MM.1S (cell line): ENCODE measurements around the gene AASDHPPT.

Experiments
- DNase-seq: peaks from one replicate; pipeline ENCODE4 v3.0.0-alpha.2; 2015
- H2AFZ ChIP-seq: fragments of 300-600 bp; sonication (generic); 2 replicates; pipeline ENCODE4 v1.6.0; 2016; ENCODE audit warnings: antibody characterized with exemption, low read length
- H3F3A ChIP-seq: fragments of 300-600 bp; sonication (generic); 2 replicates; pipeline ENCODE4 v1.6.1; 2016; ENCODE audit warnings: mild to moderate bottlenecking, antibody characterized with exemption, low read length, moderate library complexity, mixed read lengths; ENCODE audit not compliant: insufficient read depth
- H3K27ac ChIP-seq: fragments of 300-600 bp; sonication (generic); 2 replicates; pipeline ENCODE4 v1.5.1; 2016; ENCODE audit warnings: mild to moderate bottlenecking, low read length
- H3K27me3 ChIP-seq: fragments of 300-600 bp; sonication (generic); replicated peaks from 2 replicates; pipeline ENCODE4 v1.6.0; 2016; ENCODE audit warnings: low read length; ENCODE audit not compliant: insufficient read depth
- H3K36me3 ChIP-seq: fragments of 300-600 bp; sonication (generic); replicated peaks from 2 replicates; pipeline ENCODE4 v1.6.1; 2016; ENCODE audit warnings: mild to moderate bottlenecking, low read length, mixed read lengths; ENCODE audit not compliant: insufficient read depth
- H3K4me1 ChIP-seq: fragments of 300-600 bp; sonication (generic); 2 replicates; pipeline ENCODE4 v1.6.1; 2016; ENCODE audit warnings: low read length, mixed read lengths
- H3K4me2 ChIP-seq: fragments of 300-600 bp; sonication (generic); 2 replicates; pipeline ENCODE4 v1.6.0; 2016; ENCODE audit warnings: low read depth, low read length
- H3K4me3 ChIP-seq: fragments of 300-600 bp; sonication (generic); 2 replicates; pipeline ENCODE4 v1.5.1; 2016; ENCODE audit warnings: low read length, mixed read lengths
- H3K79me2 ChIP-seq: fragments of 300-600 bp; sonication (generic); 2 replicates; pipeline ENCODE4 v1.6.1; 2016; ENCODE audit warnings: mixed run types, low read length, mixed read lengths
- H3K9ac ChIP-seq: fragments of 300-600 bp; sonication (generic); 2 replicates; pipeline ENCODE4 v1.6.1; 2016; ENCODE audit warnings: low read length, mixed read lengths
- H3K9me2 ChIP-seq: fragments of 300-600 bp; sonication (generic); replicated peaks from 2 replicates; pipeline ENCODE4 v1.6.1; 2016; ENCODE audit warnings: mild to moderate bottlenecking, low read length, mixed read lengths; ENCODE audit not compliant: insufficient read depth
- H3K9me3 ChIP-seq: fragments of 300-600 bp; sonication (generic); replicated peaks from 2 replicates; pipeline ENCODE4 v1.6.1; 2016; ENCODE audit warnings: mild to moderate bottlenecking, low read length, mixed read lengths; ENCODE audit not compliant: insufficient read depth
- H4K20me1 ChIP-seq: fragments of 300-600 bp; sonication (generic); 2 replicates; pipeline ENCODE4 v1.6.1; 2016; ENCODE audit warnings: mild to moderate bottlenecking, low read length, moderate library complexity, mixed read lengths; ENCODE audit not compliant: insufficient read depth
- CTCF ChIP-seq: fragments of 300-600 bp; sonication (generic); IDR thresholded peaks from 2 replicates; pipeline ENCODE4 v1.5.1; 2016; ENCODE audit warnings: antibody characterized with exemption, low read length, mixed read lengths
- EZH2 ChIP-seq: fragments of 300-600 bp; sonication (generic); optimal IDR thresholded peaks from 2 replicates; pipeline ENCODE3; 2017; ENCODE audit warnings: low read depth, mild to moderate bottlenecking, antibody characterized with exemption, low read length, mixed read lengths
- EZH2phosphoT487 ChIP-seq: fragments of 300-600 bp; sonication (generic); IDR thresholded peaks from 2 replicates; pipeline ENCODE4 v1.6.1; 2018; ENCODE audit warnings: antibody characterized with exemption, low read length

AASDHPPT gene

DNA sequence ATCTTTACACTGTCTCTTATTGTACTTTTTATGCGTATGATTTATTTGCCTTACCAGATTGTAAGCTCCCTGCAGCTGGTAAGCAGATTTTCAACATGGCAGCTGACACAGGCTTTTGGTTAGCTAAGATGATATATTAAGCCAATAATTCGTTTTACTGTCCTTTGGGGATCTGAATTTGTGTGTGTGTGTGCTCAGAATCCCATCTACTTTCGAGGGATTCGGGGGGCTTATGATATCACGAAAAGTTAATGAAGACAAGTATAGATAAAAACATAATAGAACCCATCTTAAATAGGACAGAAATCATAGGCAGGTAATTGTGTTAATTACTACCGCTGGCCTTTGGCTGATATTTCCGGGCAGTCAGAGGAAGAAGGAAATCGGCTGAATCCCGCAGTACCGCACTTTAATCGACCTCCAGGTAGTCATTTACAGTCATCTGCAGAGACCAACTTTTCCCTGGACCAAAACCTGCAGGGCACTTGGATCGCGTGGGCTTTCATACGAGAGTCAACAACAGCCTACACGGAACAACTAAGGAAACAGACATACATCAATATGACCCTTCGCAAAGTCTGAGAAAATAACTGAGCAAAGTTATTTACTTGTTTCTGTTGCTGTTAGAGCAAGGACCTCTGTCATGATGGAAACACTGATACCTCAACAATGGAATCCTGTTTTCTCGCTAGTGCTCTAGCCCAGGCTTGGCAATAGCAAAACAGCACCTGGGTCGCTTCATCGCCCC, 1.1 kb upstream of the AASDHPPT start:
- peak overlapping the region; percentile 80 for H3K27ac ChIP-seq
- 0 out of 2 replicates have a peak, but pooled peaks cover 5% of the 10 kb centered on the region for H3F3A ChIP-seq
- H2AFZ ChIP-seq, result peak overlapping the region; percentile 80
- H4K20me1 ChIP-seq, result no peaks in the 10 kb centered on the region
- no peak for DNase-seq
- peaks cover 11% of the 10 kb centered on the region for H3K4me1 ChIP-seq
- H3K4me3 ChIP-seq, result peak overlapping the region; percentile 84
- no peaks in the 10 kb centered on the region for H3K9me2 ChIP-seq
- H3K36me3 ChIP-seq, result peaks cover 10% of the 10 kb centered on the region
- H3K9ac ChIP-seq, result peak overlapping the region; percentile 72
- H3K79me2 ChIP-seq, result peaks cover 38% of the 10 kb centered on the region
- no peaks in the 10 kb centered on the region for H3K27me3 ChIP-seq
- H3K9me3 ChIP-seq, result no peaks in the 10 kb centered on the region
- no peak for TF ChIP-seq EZH2phosphoT487
- TF ChIP-seq EZH2, result no peak
- no peak for TF ChIP-seq CTCF
- H3K4me2 ChIP-seq, result peak overlapping the region; percentile 74

DNA sequence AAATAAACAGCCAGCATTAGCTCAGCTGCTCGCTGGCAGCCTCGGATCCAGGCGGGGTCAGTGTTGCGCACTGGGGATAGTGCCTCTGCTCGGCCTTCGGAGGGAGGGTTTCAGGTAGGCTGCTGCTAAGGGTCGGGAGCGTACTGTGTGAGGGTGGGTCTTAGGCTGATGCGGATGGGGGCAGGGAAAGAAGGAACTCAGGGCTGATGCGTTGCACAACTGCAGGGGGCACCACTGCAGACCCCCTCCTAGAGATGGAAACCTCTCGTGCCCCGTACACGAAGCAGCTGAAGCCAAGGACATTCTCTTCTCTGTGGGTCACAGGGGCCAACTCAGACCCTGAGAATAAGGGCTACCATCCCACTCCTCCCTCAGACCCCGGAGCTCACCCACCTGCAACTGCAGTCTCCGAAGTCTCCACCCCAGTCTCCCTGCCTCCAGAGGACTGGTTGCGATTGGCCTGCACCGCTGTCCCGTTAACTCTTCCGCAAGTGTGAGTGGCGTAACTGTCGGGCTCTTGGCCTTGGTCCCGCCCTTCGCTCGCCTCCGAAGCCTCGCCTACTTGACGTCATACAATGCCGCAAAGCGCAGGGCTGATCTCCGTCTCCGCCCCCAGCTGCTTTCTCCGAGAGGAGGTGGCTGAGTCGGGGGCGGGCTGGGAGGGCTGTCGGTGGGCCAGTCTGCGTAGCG, 398 bp upstream of the AASDHPPT start, which contains the start of gene KBTBD3:
Gene KBTBD3, minus strand, starts transcription at position 429 of the 690 bp plus-strand sequence. CDS start 18,250 bp downstream, outside the sequence.
- no peaks in the 10 kb centered on the region for H3K9me2 ChIP-seq
- H3K9me3 ChIP-seq, result no peaks in the 10 kb centered on the region
- peak within 1 kb of the TSS; percentile 96 for H3K9ac ChIP-seq
- peak within 1 kb of the TSS; percentile 96 for H3K4me3 ChIP-seq
- H4K20me1 ChIP-seq, result no peaks in the 10 kb centered on the region
- H3F3A ChIP-seq, result 0 out of 2 replicates have a peak, but pooled peaks cover 5% of the 10 kb centered on the region
- H3K27ac ChIP-seq, result peak within 1 kb of the TSS; percentile 81
- peak within 1 kb of the TSS; percentile 74 for H3K4me2 ChIP-seq
- H3K36me3 ChIP-seq, result peaks cover 10% of the 10 kb centered on the region
- H3K79me2 ChIP-seq, result peaks cover 42% of the 10 kb centered on the region
- H3K4me1 ChIP-seq, result peaks cover 11% of the 10 kb centered on the region
- H3K27me3 ChIP-seq, result no peaks in the 10 kb centered on the region
- DNase-seq, result peak; percentile 99
- no peak for TF ChIP-seq EZH2
- TF ChIP-seq CTCF, result peak; percentile 59
- TF ChIP-seq EZH2phosphoT487, result no peak
- peak within 1 kb of the TSS; percentile 87 for H2AFZ ChIP-seq

GRCh38 chr11:106082096-106082495, 4.6 kb downstream of the AASDHPPT start:
- Histone ChIP-seq H3K9me3 (no peaks in the 10 kb centered on the region), H3K27me3 (no peaks in the 10 kb centered on the region), H2AFZ (no peak overlapping the region), H3K4me1 (peaks cover 14% of the 10 kb centered on the region; the same call in 1 of the 2 replicates), H3K4me3 (no peak overlapping the region), H3F3A (0 out of 2 replicates have a peak, but pooled peaks cover 3% of the 10 kb centered on the region), H3K79me2 (peaks cover 86% of the 10 kb centered on the region), H3K9ac (no peak overlapping the region), H3K9me2 (no peaks in the 10 kb centered on the region), H4K20me1 (no peaks in the 10 kb centered on the region; the same call in 1 of the 2 replicates), H3K4me2 (no peak overlapping the region), H3K36me3 (peaks cover 15% of the 10 kb centered on the region), H3K27ac (no peak overlapping the region)
- no peak for DNase-seq
- TF ChIP-seq EZH2phosphoT487, result no peak
- TF ChIP-seq CTCF, result no peak
- TF ChIP-seq EZH2, result no peak
